GM19455 (cell line): ENCODE measurements around the gene CDC42EP4.
"Not testable (repeated sequence)": the region's sequence is repeated elsewhere in the genome, so short reads cannot be mapped to it uniquely, and the experiment has no call there.

Source experiments
- ATAC-seq: cut with Tn5 transposase; IDR thresholded peaks from one replicate; pipeline ENCODE4 v1.9.1; 2021; ENCODE audit not compliant: unreplicated experiment

The CDC42EP4 gene

GRCh38 chr17:73343168-73343634 lies 31.4 kb upstream of the CDC42EP4 start:
- no peak for ATAC-seq

DNA sequence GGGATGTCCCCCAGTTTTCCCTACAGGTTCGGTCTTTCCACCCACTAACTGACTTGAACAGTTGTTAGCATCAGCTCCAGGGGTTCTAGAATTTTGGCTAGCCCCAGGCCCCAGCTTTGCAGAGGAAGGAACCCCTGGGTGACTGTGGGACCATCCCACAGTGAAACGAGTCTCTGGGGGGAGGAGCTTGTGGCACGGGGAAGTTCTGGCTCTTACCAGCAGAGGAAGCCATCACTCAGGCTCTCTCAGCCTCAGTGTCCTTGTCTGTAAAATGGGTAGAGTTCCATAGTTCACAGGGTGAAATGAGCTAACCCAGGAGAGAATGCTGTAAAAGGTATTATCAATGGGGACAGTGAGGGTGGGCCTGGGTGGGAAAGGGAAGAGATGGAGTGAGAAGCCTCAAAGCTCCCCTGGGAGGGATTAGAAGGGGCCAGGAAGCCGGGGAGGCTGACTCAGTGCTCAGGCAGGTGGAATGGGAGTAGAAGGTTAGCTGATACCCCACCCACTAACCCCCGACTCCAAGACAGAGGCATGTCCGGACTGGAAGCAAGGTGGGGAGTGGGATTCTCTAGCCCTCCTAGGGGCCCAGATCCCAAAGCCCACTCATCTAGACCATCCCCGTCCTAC lies 30.9 kb upstream of the CDC42EP4 start:
- no peak for ATAC-seq

GRCh38 chr17:73342050-73342522 lies 30.3 kb upstream of the CDC42EP4 start:
- no peak for ATAC-seq

GRCh38 chr17:73341350-73342049 lies 29.7 kb upstream of the CDC42EP4 start:
- no peak for ATAC-seq

GRCh38 chr17:73340093-73340596 lies 28.3 kb upstream of the CDC42EP4 start:
- ATAC-seq = no peak

GRCh38 chr17:73338566-73339197 lies 26.9 kb upstream of the CDC42EP4 start:
- no peak for ATAC-seq

DNA sequence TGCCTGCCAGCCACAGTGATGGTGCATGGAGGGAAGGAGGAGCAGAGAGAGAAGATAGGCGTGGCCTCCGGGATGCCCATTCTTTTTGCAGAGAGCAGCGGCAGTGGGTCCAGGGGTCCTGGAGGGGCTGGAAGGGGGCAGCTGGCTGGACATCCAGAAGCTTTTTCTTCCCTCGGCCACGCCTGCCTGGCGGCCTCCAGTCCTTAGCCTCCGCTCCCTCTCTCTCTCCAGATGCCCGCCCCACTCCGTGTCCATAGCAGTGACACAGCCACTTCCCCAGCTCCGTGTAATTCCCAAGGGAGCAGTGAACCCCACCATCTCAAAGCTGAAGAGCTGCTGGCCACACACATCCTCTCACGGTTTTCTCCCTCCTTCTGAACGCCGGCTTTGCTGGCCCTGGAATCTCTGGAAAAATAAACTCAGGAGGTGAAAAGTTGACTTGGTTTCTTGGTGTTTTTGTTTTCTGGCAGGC lies 26.3 kb upstream of the CDC42EP4 start:
- ATAC-seq = no peak

DNA sequence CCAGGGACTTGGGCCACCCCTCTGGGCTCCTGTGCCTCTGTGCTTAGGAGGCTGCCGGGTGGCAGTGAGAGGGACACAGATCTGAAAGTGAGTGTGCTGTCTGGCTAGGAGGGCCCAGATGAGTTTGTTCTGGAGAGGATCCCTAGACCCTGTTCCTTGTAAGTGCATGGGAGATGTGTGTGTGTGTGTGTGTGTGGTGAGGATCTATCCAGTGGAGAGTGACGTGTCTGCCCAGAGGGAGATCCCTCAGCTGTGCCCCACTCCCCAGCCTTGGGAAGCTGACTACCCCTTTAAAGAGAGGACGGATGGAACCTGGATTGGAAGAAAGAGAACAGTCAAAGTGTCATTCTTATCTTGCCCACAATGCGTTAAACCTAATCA lies 25.5 kb upstream of the CDC42EP4 start:
- no peak for ATAC-seq

DNA sequence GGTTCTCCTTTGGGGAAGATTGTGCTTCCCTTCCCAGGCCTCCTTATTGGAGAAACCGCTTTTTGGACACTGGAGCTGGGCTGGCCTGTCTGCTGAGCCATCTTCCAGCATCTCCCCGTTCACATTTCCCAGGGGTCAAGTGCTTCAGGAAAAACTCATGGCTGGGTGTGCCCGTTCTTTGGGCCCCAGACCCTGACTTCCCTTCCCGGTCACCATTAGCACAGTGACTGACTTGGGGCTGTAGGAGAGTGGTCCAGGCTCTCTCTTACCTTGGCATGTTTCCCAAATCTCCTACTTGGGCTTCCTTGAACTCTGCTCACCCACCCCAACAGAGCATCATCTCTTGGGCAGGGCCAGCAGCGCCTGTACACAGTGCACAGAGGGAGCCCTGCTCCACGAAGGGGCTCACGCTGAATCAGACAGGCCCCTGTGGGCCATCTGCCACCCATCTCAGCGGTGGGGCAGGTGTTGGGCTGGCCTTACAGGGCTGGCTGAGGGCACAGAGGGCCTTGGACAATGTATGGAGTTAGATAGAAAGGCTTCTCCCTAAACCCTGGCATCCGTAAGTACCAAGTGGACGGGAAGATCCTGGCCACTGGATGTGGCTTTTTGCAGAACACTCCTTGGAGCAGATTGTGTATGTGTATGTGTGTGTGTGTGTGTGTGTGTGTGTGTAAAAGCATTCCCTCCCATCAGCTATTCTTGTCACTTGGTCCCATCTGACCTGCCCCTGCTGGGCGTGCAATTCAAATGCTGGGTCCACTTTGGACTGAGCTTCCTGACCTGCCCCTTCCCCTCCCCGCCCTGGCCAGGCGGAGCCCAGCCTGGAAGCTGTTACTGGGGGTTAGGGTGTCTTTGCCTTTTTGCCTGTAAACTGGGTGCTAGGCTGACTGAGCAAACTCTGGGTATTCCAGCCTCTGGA lies 24.9 kb upstream of the CDC42EP4 start:
- ATAC-seq = no peak

DNA sequence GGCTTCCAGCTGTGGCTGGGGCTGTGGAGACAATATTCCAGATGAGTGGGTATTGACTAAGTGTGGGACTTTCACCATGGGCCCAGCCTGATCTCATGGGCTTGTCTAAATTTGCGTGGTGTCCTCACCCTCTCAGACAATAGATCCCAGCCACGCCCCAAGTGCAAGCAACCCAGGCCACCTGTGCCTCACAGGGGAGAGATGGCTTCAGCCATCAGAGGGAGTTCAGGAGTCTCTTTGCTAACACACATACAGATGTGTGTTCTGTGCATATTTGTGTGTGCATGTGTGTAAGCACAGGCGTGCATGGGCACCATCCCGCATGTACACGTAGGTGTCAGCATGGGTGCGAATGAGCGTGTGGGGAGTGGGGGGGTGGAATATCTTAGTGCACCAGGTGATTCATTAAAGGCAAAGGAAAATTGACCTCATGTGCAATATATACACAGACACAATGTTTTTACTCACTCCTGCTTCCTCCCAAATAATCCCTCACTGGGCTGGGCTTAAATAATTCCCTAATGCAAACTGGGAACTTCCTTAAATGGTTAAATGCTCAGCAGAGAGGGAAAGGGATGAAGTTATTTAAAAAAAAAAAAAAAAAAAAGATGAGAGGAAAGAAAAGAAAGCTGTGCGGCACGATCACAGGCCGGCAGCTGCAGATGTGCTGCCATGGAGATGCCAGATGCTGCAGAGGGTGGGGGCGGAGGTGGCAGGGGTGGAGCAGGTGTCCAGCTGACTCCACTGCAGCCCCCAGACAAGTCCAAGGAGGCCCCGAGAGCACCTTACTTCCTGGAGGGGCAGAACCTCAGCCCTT lies 24.0 kb upstream of the CDC42EP4 start:
- no peak for ATAC-seq

- no peak for ATAC-seq
These were observed 23.1 kb upstream of the CDC42EP4 start for GRCh38 chr17:73334771-73335513.

- not testable (repeated sequence) for ATAC-seq
These were observed 21.6 kb upstream of the CDC42EP4 start for GRCh38 chr17:73333445-73333844.

DNA sequence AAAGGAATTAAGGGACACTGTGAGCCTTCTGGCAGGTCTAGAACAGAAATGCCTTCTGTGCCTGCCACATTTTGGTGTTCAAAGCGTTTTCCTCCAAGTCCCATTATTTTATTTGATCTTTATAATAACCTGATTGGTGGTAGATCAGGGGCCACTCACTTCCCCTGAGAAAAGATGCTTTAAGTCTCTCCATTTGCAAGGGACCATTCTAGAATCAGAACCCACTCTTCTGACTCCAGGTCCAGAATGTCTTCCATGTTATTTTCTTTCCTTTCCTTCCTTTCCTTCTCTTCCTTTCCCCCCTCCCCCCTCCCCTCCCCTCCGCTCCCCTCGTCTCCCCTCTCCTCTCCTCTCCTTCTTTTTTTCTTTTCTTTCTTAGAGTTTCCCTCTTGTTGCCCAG lies 19.3 kb upstream of the CDC42EP4 start:
- ATAC-seq = no peak

DNA sequence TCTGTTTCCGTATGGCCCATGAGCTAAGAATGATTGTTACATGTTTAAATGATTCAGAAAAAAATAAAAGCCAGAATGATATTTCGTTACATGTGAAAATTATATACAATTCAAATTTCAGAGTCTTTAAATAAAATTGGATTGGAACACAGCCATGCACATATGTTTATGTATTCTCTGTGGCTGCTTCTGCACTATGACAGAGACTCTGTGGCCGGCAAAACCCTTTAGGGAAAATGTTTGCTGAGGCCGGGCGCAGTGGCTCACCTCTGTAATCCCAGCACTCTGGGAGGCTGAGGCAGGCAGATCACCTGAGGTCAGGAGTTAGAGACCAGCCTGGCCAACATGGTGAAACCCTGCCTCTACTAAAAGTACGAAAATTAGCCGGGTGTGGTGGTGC lies 15.9 kb upstream of the CDC42EP4 start:
- ATAC-seq = no peak

- no peak for ATAC-seq
These were observed 13.7 kb upstream of the CDC42EP4 start for GRCh38 chr17:73325527-73325842.

DNA sequence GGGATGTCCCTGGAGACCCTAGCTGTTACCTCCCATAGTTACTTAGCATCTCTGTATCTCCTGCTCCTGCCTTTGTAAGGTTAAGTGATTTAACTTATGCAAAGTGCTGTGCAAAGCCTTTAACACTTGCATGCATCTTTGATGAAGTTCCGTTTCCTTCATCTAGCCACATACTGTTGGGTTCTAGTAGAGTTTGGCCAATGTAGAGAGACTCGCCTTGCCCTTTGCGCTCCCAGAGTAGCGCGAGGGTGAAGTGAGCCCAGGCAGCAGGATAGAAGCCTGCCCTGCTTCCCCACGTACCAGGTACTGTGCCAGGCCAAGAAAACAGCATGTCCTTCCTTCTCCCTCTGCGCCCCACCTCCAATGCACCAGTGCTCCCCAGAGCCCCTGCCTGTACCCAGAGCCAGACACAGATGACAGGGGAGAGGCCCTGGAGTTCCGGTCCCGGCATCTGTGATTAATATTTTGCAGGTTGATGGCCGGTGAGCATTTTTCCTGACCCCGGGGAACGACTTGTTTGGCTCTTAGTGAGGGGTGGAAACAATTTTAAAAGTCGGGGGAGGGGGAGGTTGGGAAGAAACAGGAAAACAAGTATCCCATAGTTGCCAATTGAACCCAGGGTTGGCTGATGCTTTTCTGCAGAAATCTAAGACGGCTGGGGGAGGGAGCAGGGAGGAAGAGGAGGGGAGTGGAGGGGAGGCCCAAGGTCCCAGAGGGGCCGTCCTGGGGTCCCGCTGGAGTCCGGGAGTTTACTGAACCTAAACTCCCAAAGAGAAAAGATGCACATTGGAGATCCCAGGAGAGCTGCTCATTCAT lies 13.1 kb upstream of the CDC42EP4 start:
- no peak for ATAC-seq

DNA sequence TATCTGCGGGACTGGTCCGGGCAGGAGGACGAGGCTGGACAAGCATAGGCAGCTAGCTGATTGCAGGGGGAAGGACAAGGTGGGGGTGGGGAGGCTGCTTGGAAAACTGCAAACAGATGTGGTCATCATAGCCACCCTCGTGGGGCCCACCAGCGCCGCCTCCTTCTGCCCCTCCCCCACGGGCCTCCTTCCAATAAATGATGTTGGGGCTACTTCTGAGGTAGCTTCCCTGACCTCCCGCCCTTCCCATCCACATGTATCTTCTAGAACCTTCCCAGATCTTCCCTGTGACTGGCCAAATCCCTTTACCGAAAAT lies 12.3 kb upstream of the CDC42EP4 start:
- no peak for ATAC-seq

GRCh38 chr17:73323409-73324159 lies 11.8 kb upstream of the CDC42EP4 start:
- no peak for ATAC-seq
